Measurements from ENCODE around the gene ADGRE3. TPM values are rescaled to one million over a fixed set of nuclear protein-coding genes. Genes with fewer than 3 reads are reported as not detected.

The ADGRE3 gene
- total RNA-seq, 1 experiment from 2014 or later, result not detected

DNA sequence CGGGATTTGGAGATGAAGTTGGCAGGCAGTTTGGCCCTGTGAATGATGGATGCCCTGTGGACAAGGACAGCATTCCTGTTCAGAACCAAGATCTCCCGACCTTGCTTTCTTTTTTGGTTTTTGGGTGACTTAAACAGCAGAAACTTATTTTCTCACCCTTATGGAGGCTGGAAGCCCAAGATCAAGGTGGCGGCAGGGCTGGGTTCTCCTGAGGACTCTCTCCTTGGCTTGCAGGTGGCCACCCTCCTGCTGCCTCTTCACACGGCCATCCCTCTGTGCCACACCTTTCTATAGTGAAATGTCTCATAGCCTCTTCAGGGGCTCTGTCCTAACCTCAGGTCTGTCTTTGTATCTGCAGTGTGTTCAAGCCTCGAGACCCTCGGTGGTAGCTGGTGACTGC, 29.2 kb upstream of the ADGRE3 start:
- no peaks in the 10 kb centered on the region for H3K27me3 ChIP-seq (ENCODE audit: low read length)
- H3F3A ChIP-seq (ENCODE audit: low read length, unreplicated experiment), result no peaks in the 10 kb centered on the region
- CTCF ChIA-PET, result no interaction called here
- H4K20me1 ChIP-seq (ENCODE audit: low read length), result no peaks in the 10 kb centered on the region
- ATAC-seq (no peak), DNase-seq (no peak)
- no TSS peak for BruUV-seq (replicated peaks)
- H3K27ac ChIP-seq (ENCODE audit: low read length), result no peak overlapping the region
- no peaks in the 10 kb centered on the region for H3K9me3 ChIP-seq (ENCODE audit: low read length)
- H3K4me1 ChIP-seq (ENCODE audit: insufficient read depth, low read length), result no peaks in the 10 kb centered on the region
- H3K79me2 ChIP-seq (ENCODE audit: low read length), result no peaks in the 10 kb centered on the region
- H2AFZ ChIP-seq (ENCODE audit: low read length), result no peak overlapping the region
- no peak overlapping the region for H3K4me3 ChIP-seq (ENCODE audit: low read length)
- peaks cover 20% of the 10 kb centered on the region for H3K36me3 ChIP-seq (ENCODE audit: low read depth, low read length)
- TF ChIP-seq EZH2phosphoT487 (IDR thresholded peaks at IDR 0.05; ENCODE audit: borderline replicate concordance, low read length) (no peak), EZH2 (IDR thresholded peaks at IDR 0.05; ENCODE audit: low read length, unreplicated experiment) (no peak)
- TF ChIP-seq, protein P1, sequence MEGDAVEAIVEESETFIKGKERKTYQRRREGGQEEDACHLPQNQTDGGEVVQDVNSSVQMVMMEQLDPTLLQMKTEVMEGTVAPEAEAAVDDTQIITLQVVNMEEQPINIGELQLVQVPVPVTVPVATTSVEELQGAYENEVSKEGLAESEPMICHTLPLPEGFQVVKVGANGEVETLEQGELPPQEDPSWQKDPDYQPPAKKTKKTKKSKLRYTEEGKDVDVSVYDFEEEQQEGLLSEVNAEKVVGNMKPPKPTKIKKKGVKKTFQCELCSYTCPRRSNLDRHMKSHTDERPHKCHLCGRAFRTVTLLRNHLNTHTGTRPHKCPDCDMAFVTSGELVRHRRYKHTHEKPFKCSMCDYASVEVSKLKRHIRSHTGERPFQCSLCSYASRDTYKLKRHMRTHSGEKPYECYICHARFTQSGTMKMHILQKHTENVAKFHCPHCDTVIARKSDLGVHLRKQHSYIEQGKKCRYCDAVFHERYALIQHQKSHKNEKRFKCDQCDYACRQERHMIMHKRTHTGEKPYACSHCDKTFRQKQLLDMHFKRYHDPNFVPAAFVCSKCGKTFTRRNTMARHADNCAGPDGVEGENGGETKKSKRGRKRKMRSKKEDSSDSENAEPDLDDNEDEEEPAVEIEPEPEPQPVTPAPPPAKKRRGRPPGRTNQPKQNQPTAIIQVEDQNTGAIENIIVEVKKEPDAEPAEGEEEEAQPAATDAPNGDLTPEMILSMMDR (conservative IDR thresholded peaks at IDR 0.05; ENCODE audit: low read depth, low read length), result no peak
- H3K4me2 ChIP-seq (ENCODE audit: low read length), result no peak overlapping the region
- POLR2A ChIA-PET (ENCODE audit: unreplicated experiment), result no interaction called here
- H3K9me2 ChIP-seq (replicated peaks; ENCODE audit: low read length), result no peaks in the 10 kb centered on the region
- intact Hi-C loops (cut with micrococcal nuclease), result no loop called here
- no peak overlapping the region for H3K9ac ChIP-seq (ENCODE audit: low read length)

DNA sequence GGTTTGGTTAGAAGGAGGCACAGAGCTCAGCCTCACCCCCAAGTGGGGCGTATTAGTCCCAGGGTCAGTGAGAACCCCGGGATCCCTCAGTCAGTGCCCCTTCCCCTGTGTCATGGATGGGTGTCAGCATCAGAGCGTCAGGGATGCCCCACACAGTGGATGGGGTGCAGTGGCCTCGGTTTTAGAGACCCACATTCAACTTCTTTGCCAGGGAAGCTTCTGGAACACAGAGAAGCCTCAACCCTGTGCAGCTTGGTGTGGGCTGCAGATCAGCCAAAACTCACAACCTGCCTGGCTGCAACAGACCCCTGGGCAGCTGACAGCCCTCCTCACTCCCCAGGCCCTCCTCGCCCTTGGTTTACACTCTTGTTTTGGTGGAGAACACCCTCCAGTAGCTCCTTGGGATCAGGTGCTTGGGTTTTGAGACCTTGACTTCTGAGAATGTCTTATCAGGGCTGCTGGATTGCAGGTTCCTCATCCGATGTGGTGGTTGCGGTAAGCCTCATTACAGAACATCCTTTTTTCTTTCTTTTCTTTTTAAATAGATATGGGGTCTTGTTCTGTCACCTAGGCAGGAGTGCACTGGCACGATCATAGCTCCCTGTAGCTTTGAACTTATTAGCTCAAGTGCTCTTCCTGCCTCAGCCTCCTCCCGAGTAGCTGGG, 26.2 kb upstream of the ADGRE3 start:
- H4K20me1 ChIP-seq (ENCODE audit: low read length), result no peaks in the 10 kb centered on the region
- H3K4me1 ChIP-seq (ENCODE audit: insufficient read depth, low read length), result no peaks in the 10 kb centered on the region
- H3K9ac ChIP-seq (ENCODE audit: low read length), result no peak overlapping the region
- H3K4me3 ChIP-seq (ENCODE audit: low read length), result no peak overlapping the region
- ChIA-PET CTCF (interaction anchor here (0.7 kb wide), 1 partner anchor 25 kb away, joined by 3 read pairs; no protein-coding TSS in a partner anchor), POLR2A (ENCODE audit: unreplicated experiment) (no interaction called here)
- H3K27me3 ChIP-seq (ENCODE audit: low read length), result no peaks in the 10 kb centered on the region
- H3F3A ChIP-seq (ENCODE audit: low read length, unreplicated experiment), result no peaks in the 10 kb centered on the region
- H3K36me3 ChIP-seq (ENCODE audit: low read depth, low read length), result peaks cover 19% of the 10 kb centered on the region
- H2AFZ ChIP-seq (ENCODE audit: low read length), result no peak overlapping the region
- no peak for ATAC-seq
- no peak overlapping the region for H3K27ac ChIP-seq (ENCODE audit: low read length)
- H3K4me2 ChIP-seq (ENCODE audit: low read length), result no peak overlapping the region
- TF ChIP-seq EZH2 (IDR thresholded peaks at IDR 0.05; ENCODE audit: low read length, unreplicated experiment), result no peak
- no peak for TF ChIP-seq EZH2phosphoT487 (IDR thresholded peaks at IDR 0.05; ENCODE audit: borderline replicate concordance, low read length)
- TF ChIP-seq, protein P1 (conservative IDR thresholded peaks at IDR 0.05; ENCODE audit: low read depth, low read length), result no peak
- BruUV-seq (replicated peaks), result no TSS peak
- intact Hi-C loops (cut with micrococcal nuclease), result no loop called here
- no peaks in the 10 kb centered on the region for H3K9me3 ChIP-seq (ENCODE audit: low read length)
- H3K79me2 ChIP-seq (ENCODE audit: low read length), result no peaks in the 10 kb centered on the region
- H3K9me2 ChIP-seq (replicated peaks; ENCODE audit: low read length), result no peaks in the 10 kb centered on the region
- DNase-seq, result no peak

DNA sequence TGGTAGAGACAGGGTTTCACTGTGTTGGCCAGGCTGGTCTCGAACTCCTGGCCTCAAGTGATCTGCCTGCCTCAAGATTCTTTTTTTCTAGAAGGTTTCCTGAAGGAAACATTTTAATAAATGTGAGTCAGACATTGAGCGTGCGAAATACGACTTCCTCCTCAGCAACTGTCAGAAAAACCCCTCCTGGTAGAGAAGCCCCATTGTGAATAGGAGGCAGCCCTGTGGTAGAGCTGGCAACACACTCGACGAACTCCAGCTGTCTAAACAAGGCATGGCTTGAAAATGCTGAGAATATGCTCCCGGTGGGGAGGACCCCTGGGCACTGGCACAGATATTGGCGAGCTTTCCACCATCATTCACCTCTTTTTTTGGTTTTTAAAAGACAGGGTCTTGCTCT, 25.0 kb upstream of the ADGRE3 start:
- H3K4me1 ChIP-seq (ENCODE audit: insufficient read depth, low read length), result no peaks in the 10 kb centered on the region
- ChIA-PET CTCF (interaction anchor here (0.5 kb wide), 1 partner anchor 309 kb away, joined by 3 read pairs; no protein-coding TSS in a partner anchor), POLR2A (ENCODE audit: unreplicated experiment) (no interaction called here)
- no peaks in the 10 kb centered on the region for H3F3A ChIP-seq (ENCODE audit: low read length, unreplicated experiment)
- ATAC-seq (no peak), DNase-seq (no peak)
- H3K9me3 ChIP-seq (ENCODE audit: low read length), result no peaks in the 10 kb centered on the region
- no peak overlapping the region for H2AFZ ChIP-seq (ENCODE audit: low read length)
- intact Hi-C loops (cut with micrococcal nuclease), result no loop called here
- H3K27ac ChIP-seq (ENCODE audit: low read length), result no peak overlapping the region
- H3K36me3 ChIP-seq (ENCODE audit: low read depth, low read length), result peaks cover 19% of the 10 kb centered on the region
- no peak overlapping the region for H3K9ac ChIP-seq (ENCODE audit: low read length)
- no peaks in the 10 kb centered on the region for H3K27me3 ChIP-seq (ENCODE audit: low read length)
- TF ChIP-seq, protein P1 (conservative IDR thresholded peaks at IDR 0.05; ENCODE audit: low read depth, low read length), result no peak
- TF ChIP-seq EZH2phosphoT487 (IDR thresholded peaks at IDR 0.05; ENCODE audit: borderline replicate concordance, low read length), result no peak
- no peak for TF ChIP-seq EZH2 (IDR thresholded peaks at IDR 0.05; ENCODE audit: low read length, unreplicated experiment)
- BruUV-seq (replicated peaks), result no TSS peak
- H3K4me2 ChIP-seq (ENCODE audit: low read length), result no peak overlapping the region
- no peaks in the 10 kb centered on the region for H3K9me2 ChIP-seq (replicated peaks; ENCODE audit: low read length)
- H3K4me3 ChIP-seq (ENCODE audit: low read length), result no peak overlapping the region
- no peaks in the 10 kb centered on the region for H3K79me2 ChIP-seq (ENCODE audit: low read length)
- no peaks in the 10 kb centered on the region for H4K20me1 ChIP-seq (ENCODE audit: low read length)
